HepG2 (cell line): Measurements from ENCODE around the gene DPP6. TPM values are rescaled to one million over a fixed set of nuclear protein-coding genes. Genes with fewer than 3 reads are reported as not detected.

Experiments
- KLF6 ChIP-seq: IDR thresholded peaks from 2 replicates; pipeline ENCODE4 v1.8.0; 2016; ENCODE audit warnings: missing biosample characterization, missing genetic modification reagents
- MLXIP ChIP-seq: sonication (generic); formaldehyde crosslinking; IDR thresholded peaks from 2 replicates; pipeline ENCODE4 v1.9.0; 2021; ENCODE audit warnings: missing genetic modification reagents, borderline replicate concordance
- MTA3 ChIP-seq: sonication (generic); formaldehyde crosslinking; IDR thresholded peaks from 2 replicates; pipeline ENCODE4 v1.4.0; 2020; ENCODE audit warnings: missing genetic modification reagents
- NCOA1 ChIP-seq: sonication (generic); formaldehyde crosslinking; IDR thresholded peaks from 2 replicates; pipeline ENCODE4 v1.9.0; 2021; ENCODE audit warnings: missing genetic modification reagents
- PLRG1 ChIP-seq: fragments of 450-650 bp; conservative IDR thresholded peaks from 2 replicates; pipeline ENCODE4 v1.6.1; 2016
- SNAPC4 ChIP-seq: sonication (generic); formaldehyde crosslinking; IDR thresholded peaks from 2 replicates; pipeline ENCODE4 v1.4.0; 2020; ENCODE audit warnings: mild to moderate bottlenecking, missing genetic modification reagents
- TBX2 ChIP-seq: sonication (generic); formaldehyde crosslinking; IDR thresholded peaks from 2 replicates; pipeline ENCODE4 v1.5.0; 2020; ENCODE audit warnings: missing genetic modification reagents, mild to moderate bottlenecking, borderline replicate concordance
- TMF1 ChIP-seq: sonication (generic); formaldehyde crosslinking; IDR thresholded peaks from 2 replicates; pipeline ENCODE4 v1.8.1; 2022; ENCODE audit warnings: low read depth, missing genetic modification reagents
- ZNF143 ChIP-seq: sonication (generic); formaldehyde crosslinking; IDR thresholded peaks from 2 replicates; pipeline ENCODE4 v1.4.0; 2020; ENCODE audit warnings: missing genetic modification reagents
- ZNF674 ChIP-seq: sonication (generic); formaldehyde crosslinking; IDR thresholded peaks from 2 replicates; pipeline ENCODE4 v1.5.0; 2020; ENCODE audit warnings: low read depth, mild to moderate bottlenecking, missing genetic modification reagents
- ZNF883 ChIP-seq: sonication (generic); formaldehyde crosslinking; IDR thresholded peaks from 2 replicates; pipeline ENCODE4 v1.5.1; 2020; ENCODE audit warnings: mild to moderate bottlenecking, missing genetic modification reagents; ENCODE audit errors: not compliant biosample characterization
- ZZZ3 ChIP-seq: sonication (generic); formaldehyde crosslinking; IDR thresholded peaks from 2 replicates; pipeline ENCODE4 v1.4.0; 2020; ENCODE audit warnings: missing genetic modification reagents, mild to moderate bottlenecking, borderline replicate concordance
- polyA plus RNA-seq, 8 experiments: library from polyadenylated mRNA; depleted of rRNA in 3 of 8; stranded (reverse) in 7 of 8; unstranded in 1 of 8; fragments of >200 nt; fragmentation: Illumina TruSeq in 4 of 8; extraction: Trizol in 4 of 8; gene quantifications; 2 replicates each; pipeline versions ENCODE4 v1.2.1 to v1.2.3, GENCODE V29; 2011 to 2016; ENCODE audit warnings: low read depth in 4 of 8, missing spikeins in 1 of 8, mixed read lengths in 1 of 8; ENCODE audit not compliant: insufficient read depth in 1 of 8
- total RNA-seq, 5 experiments: library from RNA; depleted of rRNA; stranded (reverse); fragments of >200 nt; fragmentation: Illumina TruSeq; extraction: Trizol; gene quantifications; 2 replicates each; pipeline ENCODE4 v1.2.3, GENCODE V29; 2016; ENCODE audit warnings: low read depth in 1 of 5
- TF ChIP-seq, protein P1 (sequence below): sonication (generic); formaldehyde crosslinking; IDR thresholded peaks from 2 replicates; pipeline ENCODE4 v1.5.1; 2020; ENCODE audit warnings: mild to moderate bottlenecking, moderate library complexity, missing genetic modification reagents
- TF ChIP-seq, protein P2 (sequence below): sonication (generic); formaldehyde crosslinking; conservative IDR thresholded peaks from 2 replicates; pipeline ENCODE4 v1.4.0; 2020; ENCODE audit warnings: missing genetic modification reagents
- TF ChIP-seq, protein P3 (sequence below): sonication (generic); formaldehyde crosslinking; IDR thresholded peaks from 2 replicates; pipeline ENCODE4 v1.4.0; 2020; ENCODE audit warnings: missing genetic modification reagents

The DPP6 gene
- total and polyA plus RNA-seq, 2 of the 13 experiments (the other 11 are each of a cell fraction or from before 2014, with no cell fraction given): not detected

DNA sequence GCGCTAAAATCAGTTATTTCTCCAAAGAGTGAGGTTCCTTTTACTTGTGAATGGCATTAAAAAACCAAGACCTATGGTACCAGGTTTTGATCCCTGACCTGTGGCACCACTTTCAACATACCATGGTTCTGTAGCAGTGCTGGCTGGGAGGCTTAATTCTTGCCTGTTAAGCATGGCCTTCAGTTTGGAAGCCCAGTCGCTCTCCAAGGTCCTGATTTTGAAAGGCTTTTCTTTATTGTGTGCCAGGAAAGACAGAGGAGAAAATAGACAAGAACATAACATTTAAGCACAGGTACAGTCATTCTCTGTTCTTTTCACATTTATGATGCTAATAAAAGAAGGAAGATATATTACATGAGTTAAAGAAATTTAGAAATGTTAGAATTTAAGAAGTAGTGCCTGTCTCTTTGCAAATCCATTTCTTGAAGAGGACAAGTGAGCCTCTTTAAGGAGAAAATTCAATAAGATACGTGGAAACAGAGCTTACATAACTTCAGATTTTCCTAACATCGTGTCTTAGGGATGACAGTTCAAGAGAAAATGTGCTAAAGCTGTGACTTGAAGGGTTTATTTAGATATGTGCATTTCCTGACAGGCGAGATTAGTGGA, 357.6 kb downstream of the DPP6 start (continued):
- no peak for TF ChIP-seq PLRG1
- TF ChIP-seq, protein P1, sequence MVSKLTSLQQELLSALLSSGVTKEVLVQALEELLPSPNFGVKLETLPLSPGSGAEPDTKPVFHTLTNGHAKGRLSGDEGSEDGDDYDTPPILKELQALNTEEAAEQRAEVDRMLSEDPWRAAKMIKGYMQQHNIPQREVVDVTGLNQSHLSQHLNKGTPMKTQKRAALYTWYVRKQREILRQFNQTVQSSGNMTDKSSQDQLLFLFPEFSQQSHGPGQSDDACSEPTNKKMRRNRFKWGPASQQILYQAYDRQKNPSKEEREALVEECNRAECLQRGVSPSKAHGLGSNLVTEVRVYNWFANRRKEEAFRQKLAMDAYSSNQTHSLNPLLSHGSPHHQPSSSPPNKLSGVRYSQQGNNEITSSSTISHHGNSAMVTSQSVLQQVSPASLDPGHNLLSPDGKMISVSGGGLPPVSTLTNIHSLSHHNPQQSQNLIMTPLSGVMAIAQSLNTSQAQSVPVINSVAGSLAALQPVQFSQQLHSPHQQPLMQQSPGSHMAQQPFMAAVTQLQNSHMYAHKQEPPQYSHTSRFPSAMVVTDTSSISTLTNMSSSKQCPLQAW (CRISPR knock-in tag): no peak
- TF ChIP-seq SNAPC4 (CRISPR knock-in tag): no peak
- TF ChIP-seq NCOA1: no peak
- TF ChIP-seq, protein P2, sequence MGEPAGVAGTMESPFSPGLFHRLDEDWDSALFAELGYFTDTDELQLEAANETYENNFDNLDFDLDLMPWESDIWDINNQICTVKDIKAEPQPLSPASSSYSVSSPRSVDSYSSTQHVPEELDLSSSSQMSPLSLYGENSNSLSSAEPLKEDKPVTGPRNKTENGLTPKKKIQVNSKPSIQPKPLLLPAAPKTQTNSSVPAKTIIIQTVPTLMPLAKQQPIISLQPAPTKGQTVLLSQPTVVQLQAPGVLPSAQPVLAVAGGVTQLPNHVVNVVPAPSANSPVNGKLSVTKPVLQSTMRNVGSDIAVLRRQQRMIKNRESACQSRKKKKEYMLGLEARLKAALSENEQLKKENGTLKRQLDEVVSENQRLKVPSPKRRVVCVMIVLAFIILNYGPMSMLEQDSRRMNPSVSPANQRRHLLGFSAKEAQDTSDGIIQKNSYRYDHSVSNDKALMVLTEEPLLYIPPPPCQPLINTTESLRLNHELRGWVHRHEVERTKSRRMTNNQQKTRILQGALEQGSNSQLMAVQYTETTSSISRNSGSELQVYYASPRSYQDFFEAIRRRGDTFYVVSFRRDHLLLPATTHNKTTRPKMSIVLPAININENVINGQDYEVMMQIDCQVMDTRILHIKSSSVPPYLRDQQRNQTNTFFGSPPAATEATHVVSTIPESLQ (CRISPR knock-in tag): no peak
- no peak for TF ChIP-seq ZNF674
- no peak for TF ChIP-seq MTA3
- TF ChIP-seq TBX2: no peak
- no peak for TF ChIP-seq ZNF883
- peak; percentile 37; the same call in 1 of the 2 replicates for TF ChIP-seq KLF6 (CRISPR knock-in tag)
- TF ChIP-seq TMF1 (CRISPR knock-in tag): no peak
- TF ChIP-seq, protein P3, sequence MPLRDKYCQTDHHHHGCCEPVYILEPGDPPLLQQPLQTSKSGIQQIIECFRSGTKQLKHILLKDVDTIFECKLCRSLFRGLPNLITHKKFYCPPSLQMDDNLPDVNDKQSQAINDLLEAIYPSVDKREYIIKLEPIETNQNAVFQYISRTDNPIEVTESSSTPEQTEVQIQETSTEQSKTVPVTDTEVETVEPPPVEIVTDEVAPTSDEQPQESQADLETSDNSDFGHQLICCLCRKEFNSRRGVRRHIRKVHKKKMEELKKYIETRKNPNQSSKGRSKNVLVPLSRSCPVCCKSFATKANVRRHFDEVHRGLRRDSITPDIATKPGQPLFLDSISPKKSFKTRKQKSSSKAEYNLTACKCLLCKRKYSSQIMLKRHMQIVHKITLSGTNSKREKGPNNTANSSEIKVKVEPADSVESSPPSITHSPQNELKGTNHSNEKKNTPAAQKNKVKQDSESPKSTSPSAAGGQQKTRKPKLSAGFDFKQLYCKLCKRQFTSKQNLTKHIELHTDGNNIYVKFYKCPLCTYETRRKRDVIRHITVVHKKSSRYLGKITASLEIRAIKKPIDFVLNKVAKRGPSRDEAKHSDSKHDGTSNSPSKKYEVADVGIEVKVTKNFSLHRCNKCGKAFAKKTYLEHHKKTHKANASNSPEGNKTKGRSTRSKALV (CRISPR knock-in tag): no peak
- 0 out of 2 replicates have a peak, but pooled peaks have one; percentile 29 for TF ChIP-seq MLXIP (CRISPR knock-in tag)
- TF ChIP-seq ZNF143 (CRISPR knock-in tag): no peak
- TF ChIP-seq ZZZ3 (CRISPR knock-in tag): no peak
